ENCODE results near the gene SRSF6. TPM values are rescaled to one million over a fixed set of nuclear protein-coding genes. Genes with fewer than 3 reads are reported as not detected.

SRSF6 gene
- polyA plus RNA-seq, 1 donor from 2014 or later = 225 TPM

- Histone ChIP-seq H2AFZ (ENCODE audit: low read depth, low read length) (no peak overlapping the region), H3K9me3 (ENCODE audit: low read length) (no peaks in the 10 kb centered on the region), H3K27ac (ENCODE audit: low read length) (no peak overlapping the region), H3K36me3 (ENCODE audit: insufficient read depth, low read length) (peaks cover 35% of the 10 kb centered on the region), H3K9ac (ENCODE audit: low read length) (no peak overlapping the region), H3K27me3 (ENCODE audit: insufficient read depth, low read depth, low read length) (no peaks in the 10 kb centered on the region), H3K79me2 (replicated peaks; ENCODE audit: insufficient read depth, low read length) (peaks cover 33% of the 10 kb centered on the region), H3K9me2 (ENCODE audit: insufficient read depth, low read length) (no peaks in the 10 kb centered on the region), H4K20me1 (ENCODE audit: insufficient read depth) (peaks cover 11% of the 10 kb centered on the region), H3K4me2 (ENCODE audit: low read length) (no peak overlapping the region), H3F3A (ENCODE audit: insufficient read depth, low read length, poor library complexity, severe bottlenecking) (no peaks in the 10 kb centered on the region), H3K4me3 (ENCODE audit: low read length) (no peak overlapping the region)
- TF ChIP-seq SMC3 (conservative IDR thresholded peaks at IDR 0.05; ENCODE audit: poor library complexity) = no peak
- no peak for TF ChIP-seq RAD21 (conservative IDR thresholded peaks at IDR 0.05)
- no peak for TF ChIP-seq CTCF (IDR thresholded peaks at IDR 0.05; ENCODE audit: poor library complexity, severe bottlenecking)
Measured at GRCh38 chr20:43464219-43464790, 6.6 kb downstream of the SRSF6 start.

GRCh38 chr20:43465625-43465943 lies 7.9 kb downstream of the SRSF6 start:
- H3F3A ChIP-seq (ENCODE audit: insufficient read depth, low read length, poor library complexity, severe bottlenecking) = no peaks in the 10 kb centered on the region
- no peak overlapping the region for H3K27ac ChIP-seq (ENCODE audit: low read length)
- H3K4me3 ChIP-seq (ENCODE audit: low read length) = no peak overlapping the region
- no peaks in the 10 kb centered on the region for H3K27me3 ChIP-seq (ENCODE audit: insufficient read depth, low read depth, low read length)
- H3K9me2 ChIP-seq (ENCODE audit: insufficient read depth, low read length) = no peaks in the 10 kb centered on the region
- H3K36me3 ChIP-seq (ENCODE audit: insufficient read depth, low read length) = peaks cover 26% of the 10 kb centered on the region
- H3K4me2 ChIP-seq (ENCODE audit: low read length) = no peak overlapping the region
- TF ChIP-seq EZH2 (IDR thresholded peaks at IDR 0.05; ENCODE audit: borderline replicate concordance, insufficient read depth, low read length, poor library complexity, severe bottlenecking) (no peak), REST (IDR thresholded peaks at IDR 0.05; ENCODE audit: borderline replicate concordance) (no peak), SMC3 (conservative IDR thresholded peaks at IDR 0.05; ENCODE audit: poor library complexity) (no peak)
- no peaks in the 10 kb centered on the region for H3K9me3 ChIP-seq (ENCODE audit: low read length)
- peaks cover 6% of the 10 kb centered on the region for H4K20me1 ChIP-seq (ENCODE audit: insufficient read depth)
- H3K79me2 ChIP-seq (replicated peaks; ENCODE audit: insufficient read depth, low read length) = peaks cover 20% of the 10 kb centered on the region
- no peak overlapping the region for H3K9ac ChIP-seq (ENCODE audit: low read length)
- H2AFZ ChIP-seq (ENCODE audit: low read depth, low read length) = no peak overlapping the region

GRCh38 chr20:43467589-43467988 lies 9.9 kb downstream of the SRSF6 start:
- Histone ChIP-seq H3K9me3 (ENCODE audit: low read length) (no peaks in the 10 kb centered on the region), H3K9me2 (ENCODE audit: insufficient read depth, low read length) (no peaks in the 10 kb centered on the region), H3K27me3 (ENCODE audit: insufficient read depth, low read depth, low read length) (no peaks in the 10 kb centered on the region), H3K36me3 (ENCODE audit: insufficient read depth, low read length) (peaks cover 16% of the 10 kb centered on the region), H3K9ac (ENCODE audit: low read length) (no peak overlapping the region), H3K79me2 (replicated peaks; ENCODE audit: insufficient read depth, low read length) (peaks cover 6% of the 10 kb centered on the region), H3K4me2 (ENCODE audit: low read length) (no peak overlapping the region), H2AFZ (ENCODE audit: low read depth, low read length) (no peak overlapping the region), H3K27ac (ENCODE audit: low read length) (no peak overlapping the region), H3F3A (ENCODE audit: insufficient read depth, low read length, poor library complexity, severe bottlenecking) (no peaks in the 10 kb centered on the region), H3K4me3 (ENCODE audit: low read length) (no peak overlapping the region), H4K20me1 (ENCODE audit: insufficient read depth) (no peaks in the 10 kb centered on the region)
- TF ChIP-seq CTCF (IDR thresholded peaks at IDR 0.05; ENCODE audit: poor library complexity, severe bottlenecking) (no peak), MXI1 (conservative IDR thresholded peaks at IDR 0.05; ENCODE audit: poor library complexity, severe bottlenecking) (no peak), EZH2 (IDR thresholded peaks at IDR 0.05; ENCODE audit: borderline replicate concordance, insufficient read depth, low read length, poor library complexity, severe bottlenecking) (no peak), REST (IDR thresholded peaks at IDR 0.05; ENCODE audit: borderline replicate concordance) (no peak), SMC3 (conservative IDR thresholded peaks at IDR 0.05; ENCODE audit: poor library complexity) (no peak), EP300 (conservative IDR thresholded peaks at IDR 0.05; ENCODE audit: poor library complexity, severe bottlenecking) (no peak), RAD21 (conservative IDR thresholded peaks at IDR 0.05) (no peak), TAF1 (IDR thresholded peaks at IDR 0.05; ENCODE audit: low read depth) (no peak), POLR2AphosphoS5 (IDR thresholded peaks at IDR 0.05) (no peak)
